SK-N-MC (cell line): ENCODE results near the gene RIN1.
A peak's percentile ranks its signal among the peaks of the same experiment; 100 is the strongest.
"Not testable (repeated sequence)": the region's sequence is repeated elsewhere in the genome, so short reads cannot be mapped to it uniquely, and the experiment has no call there.

Experiments
- DNase-seq: peaks from one replicate; pipeline ENCODE4 v3.0.0-alpha.2; 2011; ENCODE audit warnings: low read depth, low spot score
- H3K27ac ChIP-seq: fragments of 200-600 bp; sonication (generic); 2 replicates; pipeline ENCODE4 v1.5.1; 2016; ENCODE audit warnings: mixed run types
- H3K36me3 ChIP-seq: fragments of 200-600 bp; sonication (generic); 2 replicates; pipeline ENCODE4 v1.6.1; 2017; ENCODE audit warnings: antibody characterized with exemption, low read length, mixed read lengths; ENCODE audit not compliant: insufficient read depth
- H3K4me3 ChIP-seq: fragments of 200-600 bp; sonication (generic); 2 replicates; pipeline ENCODE4 v1.5.1; 2016
- H3K9ac ChIP-seq: fragments of 200-600 bp; sonication (generic); 2 replicates; pipeline ENCODE4 v1.8.0; 2017; ENCODE audit warnings: mixed run types, mixed read lengths; ENCODE audit not compliant: insufficient read length
- H3K9me3 ChIP-seq: fragments of 200-600 bp; sonication (generic); 2 replicates; pipeline ENCODE4 v1.6.1; 2017; ENCODE audit warnings: low read depth, mild to moderate bottlenecking, antibody characterized with exemption, low read length, moderate library complexity, mixed read lengths
- EZH2 ChIP-seq: fragments of 200-600 bp; sonication (generic); IDR thresholded peaks from one replicate; pipeline ENCODE4 v1.6.1; 2017; ENCODE audit warnings: antibody characterized with exemption
- FOXP2 ChIP-seq: optimal IDR thresholded peaks from 2 replicates; pipeline ENCODE3; 2011; ENCODE audit warnings: mild to moderate bottlenecking, moderate library complexity; ENCODE audit not compliant: insufficient read depth; ENCODE audit errors: extremely low read length, control extremely low read depth
- POLR2AphosphoS5 ChIP-seq: IDR thresholded peaks from 2 replicates; pipeline ENCODE4 v1.6.1; 2012; ENCODE audit warnings: mild to moderate bottlenecking, low read depth, low read length, borderline replicate concordance

RIN1 gene

GRCh38 chr11:66360406-66361073, 24.3 kb upstream of the RIN1 start:
- H3K36me3 ChIP-seq: peaks cover 17% of the 10 kb centered on the region
- no peak overlapping the region for H3K4me3 ChIP-seq
- H3K9ac ChIP-seq: no peak overlapping the region
- no peaks in the 10 kb centered on the region for H3K9me3 ChIP-seq
- H3K27ac ChIP-seq: no peak overlapping the region
- TF ChIP-seq FOXP2 (no peak), EZH2 (no peak), POLR2AphosphoS5 (no peak; the same call in 1 of the 2 replicates)
- no peak for DNase-seq

- no peak for DNase-seq
- H3K36me3 ChIP-seq: peaks cover 10% of the 10 kb centered on the region
- no peaks in the 10 kb centered on the region for H3K9me3 ChIP-seq
- no peak overlapping the region for H3K9ac ChIP-seq
- TF ChIP-seq FOXP2 (no peak), POLR2AphosphoS5 (peak; percentile 12; the same call in 1 of the 2 replicates), EZH2 (no peak)
- H3K27ac ChIP-seq: no peak overlapping the region
- H3K4me3 ChIP-seq: no peak overlapping the region
Observed at GRCh38 chr11:66359662-66360087, 23.4 kb upstream of the RIN1 start.

- not testable (repeated sequence) for DNase-seq, H3K4me3 ChIP-seq, H3K36me3 ChIP-seq, H3K9me3 ChIP-seq
- Histone ChIP-seq H3K27ac (0 out of 2 replicates have a peak overlapping the region, but pooled peaks have one; percentile 34), H3K9ac (peak overlapping the region; percentile 15)
Observed at GRCh38 chr11:66350560-66351235, 14.5 kb upstream of the RIN1 start.

- no peaks in the 10 kb centered on the region for H3K9me3 ChIP-seq
- peaks cover 2% of the 10 kb centered on the region; the same call in 1 of the 2 replicates for H3K36me3 ChIP-seq
- H3K27ac ChIP-seq: 0 out of 2 replicates have a peak overlapping the region, but pooled peaks have one; percentile 36
- no peak overlapping the region for H3K4me3 ChIP-seq
- no peak overlapping the region for H3K9ac ChIP-seq
- DNase-seq: no peak
- TF ChIP-seq EZH2: no peak
- TF ChIP-seq FOXP2: no peak
- no peak for TF ChIP-seq POLR2AphosphoS5
Observed at GRCh38 chr11:66349084-66349386, 12.8 kb upstream of the RIN1 start.

- H3K9ac ChIP-seq: peak within 1 kb of the TSS; percentile 90
- peak within 1 kb of the TSS; percentile 88 for H3K27ac ChIP-seq
- peak; percentile 78 for DNase-seq
- TF ChIP-seq POLR2AphosphoS5 (peak; percentile 76), EZH2 (no peak)
- no peaks in the 10 kb centered on the region for H3K36me3 ChIP-seq
- peak within 1 kb of the TSS; percentile 96 for H3K4me3 ChIP-seq
- no peaks in the 10 kb centered on the region for H3K9me3 ChIP-seq
Observed at GRCh38 chr11:66347425-66348276, 11.4 kb upstream of the RIN1 start, which contains the start of gene B4GAT1. B4GAT1 (minus strand) TSS chr11:66347629; CDS start chr11:66347545, 84 bp downstream.

GRCh38 chr11:66346476-66347424, 10.5 kb upstream of the RIN1 start:
- no peaks in the 10 kb centered on the region; the same call in 1 of the 2 replicates for H3K36me3 ChIP-seq
- DNase-seq: no peak

GRCh38 chr11:66345316-66345649, 9.0 kb upstream of the RIN1 start:
- Histone ChIP-seq H3K4me3 (peak overlapping the region; percentile 96), H3K9me3 (no peaks in the 10 kb centered on the region), H3K36me3 (peaks cover 3% of the 10 kb centered on the region; the same call in 1 of the 2 replicates), H3K27ac (peak overlapping the region; percentile 84), H3K9ac (peak overlapping the region; percentile 89)
- DNase-seq: no peak
- no peak; the same call in 1 of the 2 replicates for TF ChIP-seq POLR2AphosphoS5
- no peak for TF ChIP-seq FOXP2
- no peak for TF ChIP-seq EZH2

More at GRCh38 chr11:66346476-66347424, 10.5 kb upstream of the RIN1 start:
- Histone ChIP-seq H3K27ac (peak overlapping the region; percentile 32; the same call in 1 of the 2 replicates), H3K9ac (peak overlapping the region; percentile 90), H3K4me3 (peak overlapping the region; percentile 96), H3K9me3 (no peaks in the 10 kb centered on the region)
- no peak for TF ChIP-seq POLR2AphosphoS5
